Stimulated activated CD4-positive, alpha-beta T cell treated with anti-CD3 and anti-CD28 coated beads, Interleukin-12 subunit alpha, Interleukin-12 subunit beta, amount 100 ng/mL, for 4 hours (primary cell): Measurements from ENCODE around the gene TAS2R16.

Experiments used
- DNase-seq: peaks from one replicate; pipeline ENCODE4 v3.0.0-alpha.2; 2020

The TAS2R16 gene, protein sequence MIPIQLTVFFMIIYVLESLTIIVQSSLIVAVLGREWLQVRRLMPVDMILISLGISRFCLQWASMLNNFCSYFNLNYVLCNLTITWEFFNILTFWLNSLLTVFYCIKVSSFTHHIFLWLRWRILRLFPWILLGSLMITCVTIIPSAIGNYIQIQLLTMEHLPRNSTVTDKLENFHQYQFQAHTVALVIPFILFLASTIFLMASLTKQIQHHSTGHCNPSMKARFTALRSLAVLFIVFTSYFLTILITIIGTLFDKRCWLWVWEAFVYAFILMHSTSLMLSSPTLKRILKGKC

DNA sequence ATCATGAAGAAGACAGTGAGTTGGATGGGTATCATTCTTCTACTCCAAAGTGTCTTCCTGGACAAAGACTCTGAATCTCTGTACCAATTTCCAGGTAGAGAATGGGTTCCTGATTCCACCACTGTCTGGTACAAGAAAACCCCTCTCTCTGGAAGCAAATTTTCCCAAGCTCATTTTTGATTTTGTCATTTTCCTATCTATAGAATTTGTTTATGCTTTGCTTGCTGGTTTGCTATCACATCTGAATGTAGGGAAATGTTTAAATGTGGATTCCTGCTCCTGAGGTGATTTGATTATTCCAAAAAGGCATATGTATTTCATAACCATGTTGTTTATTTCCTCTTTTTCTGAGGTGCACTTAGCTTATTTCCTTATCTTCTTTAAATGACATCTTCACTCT is at the start of gene TAS2R16:
Gene TAS2R16, minus strand, starts transcription at position 101 of the 400 bp plus-strand sequence. Its CDS starts 66 bp downstream, at position 35.
- DNase-seq = no peak

DNA sequence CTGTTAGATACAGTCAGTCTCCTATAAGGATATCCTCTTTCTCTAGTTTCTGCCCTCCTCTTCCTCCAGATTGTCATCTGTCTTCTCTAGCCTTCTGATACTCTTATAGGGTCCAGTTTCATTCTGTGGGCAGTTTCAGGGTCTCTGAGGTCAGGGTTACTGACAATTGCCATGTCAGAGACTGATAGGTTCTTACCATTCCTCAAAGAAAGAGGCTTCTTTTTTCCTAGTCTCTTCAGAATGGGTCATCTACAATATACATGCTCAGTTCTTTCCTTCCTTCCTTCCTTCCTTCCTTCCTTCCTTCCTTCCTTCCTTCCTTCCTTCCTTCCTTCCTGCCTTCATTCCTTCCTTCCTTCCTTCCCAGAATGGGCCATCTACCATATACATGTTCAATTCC is 48.1 kb upstream of the TAS2R16 start:
- DNase-seq = no peak

DNA sequence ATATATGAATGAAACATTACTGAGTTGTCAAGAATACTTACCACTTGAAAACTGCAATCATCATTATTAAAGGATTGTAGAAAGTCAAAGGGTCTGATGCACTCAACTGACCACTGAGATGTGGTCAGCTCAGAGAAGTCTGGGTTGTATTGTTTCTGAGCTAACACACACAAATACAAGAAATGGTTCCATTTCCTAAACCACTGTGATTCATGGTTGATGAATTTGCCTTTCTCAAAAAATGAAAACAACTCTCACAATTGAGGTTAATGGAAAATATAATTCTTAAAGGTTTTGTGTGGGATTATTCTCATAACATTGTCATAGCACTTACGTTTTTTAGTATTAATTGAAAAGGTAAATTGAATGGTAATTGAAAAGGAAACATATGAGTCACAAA is 45.6 kb upstream of the TAS2R16 start:
- DNase-seq = no peak

DNA sequence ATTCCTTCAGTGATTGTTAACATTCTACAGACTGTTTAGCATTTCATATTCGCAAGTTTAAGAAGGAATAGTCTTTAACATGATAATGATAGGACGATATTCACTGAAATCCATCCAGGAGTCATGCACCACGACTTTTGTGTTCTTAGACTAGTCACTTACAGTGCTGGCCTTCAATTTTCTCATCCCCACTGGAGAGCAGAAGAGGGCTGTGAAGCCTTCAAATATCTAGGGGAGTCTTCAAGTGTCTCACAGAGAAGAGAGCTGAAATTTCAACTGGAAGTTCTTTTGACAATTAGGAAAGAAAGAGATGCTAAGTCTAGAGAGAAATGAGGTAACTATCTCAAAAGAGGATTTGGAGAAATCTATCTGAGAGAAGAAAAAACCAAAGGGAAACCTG is 43.8 kb upstream of the TAS2R16 start:
- DNase-seq = no peak

DNA sequence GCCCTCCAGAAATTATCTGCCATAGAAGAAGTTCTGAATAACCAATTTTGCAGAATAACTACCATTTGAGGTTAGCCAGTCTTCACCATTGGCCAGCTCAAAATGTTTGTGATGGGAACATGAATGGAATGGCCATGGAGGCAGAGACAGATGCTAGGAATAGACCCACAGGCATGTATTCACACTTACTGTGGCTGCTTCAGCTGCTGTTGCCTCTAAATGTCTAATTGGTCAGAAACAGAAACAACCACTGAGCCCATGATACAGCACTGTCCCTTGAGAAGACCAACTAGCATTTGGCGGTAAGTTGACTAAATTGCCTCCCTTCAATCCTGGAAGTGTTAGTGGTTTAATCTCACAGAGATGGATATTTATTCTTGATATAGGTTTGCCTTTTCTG is 38.6 kb upstream of the TAS2R16 start:
- DNase-seq = no peak

DNA sequence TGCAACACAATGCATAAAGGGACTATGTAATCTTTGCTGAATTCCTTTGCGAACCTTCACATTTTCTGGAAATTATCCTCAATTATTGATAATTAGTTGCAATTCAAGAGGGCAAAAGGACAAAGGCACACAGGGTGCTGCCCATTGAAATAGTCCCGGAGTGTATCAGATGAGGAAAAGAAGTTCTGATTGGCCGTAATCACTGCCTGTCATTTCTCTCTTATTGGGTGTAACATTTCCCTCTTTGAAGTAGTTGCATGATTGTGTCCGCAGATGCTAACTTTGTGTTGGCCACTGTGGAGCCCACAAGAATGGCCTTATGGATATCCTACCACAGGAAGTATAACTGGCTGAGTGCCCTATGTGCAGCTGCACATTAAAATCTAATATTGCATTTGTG is 35.1 kb upstream of the TAS2R16 start:
- DNase-seq = no peak

DNA sequence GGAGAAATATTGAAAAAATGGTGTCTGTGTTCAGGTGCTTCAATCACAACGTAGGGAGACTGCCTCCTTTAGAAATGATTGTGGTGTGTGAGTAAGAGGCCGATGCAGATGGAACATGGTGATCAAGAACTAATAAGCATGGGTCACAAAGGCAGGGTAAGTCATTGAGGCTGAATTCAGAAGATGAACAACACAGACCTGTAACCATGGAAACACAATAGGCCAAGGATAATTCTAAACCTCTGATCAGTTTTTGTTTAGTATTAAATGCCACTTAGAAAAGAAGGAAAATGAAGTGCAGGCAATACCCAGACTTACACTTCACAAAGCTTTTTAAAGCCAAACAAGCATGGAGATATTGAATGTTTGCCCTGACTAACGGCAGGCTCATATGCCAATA is 32.8 kb upstream of the TAS2R16 start:
- no peak for DNase-seq

DNA sequence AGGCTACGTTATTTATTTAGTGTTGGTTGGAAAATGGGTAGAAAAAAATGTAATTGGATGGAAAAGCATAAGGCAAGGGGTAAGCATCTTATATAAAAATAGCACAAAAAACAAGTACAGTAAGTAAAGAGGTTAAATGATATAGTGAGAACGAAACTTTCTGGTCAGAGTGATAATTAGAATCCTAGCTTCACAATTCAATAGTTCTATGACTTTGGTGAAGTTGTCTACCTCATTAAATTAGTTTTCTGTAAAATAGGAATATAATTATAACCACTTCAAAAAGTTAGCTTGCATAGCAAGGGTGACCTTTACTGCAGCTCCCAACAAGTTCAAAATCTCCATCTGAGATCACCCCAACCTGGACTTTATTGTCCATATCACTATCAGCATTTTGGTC is 30.8 kb upstream of the TAS2R16 start:
- DNase-seq = no peak

DNA sequence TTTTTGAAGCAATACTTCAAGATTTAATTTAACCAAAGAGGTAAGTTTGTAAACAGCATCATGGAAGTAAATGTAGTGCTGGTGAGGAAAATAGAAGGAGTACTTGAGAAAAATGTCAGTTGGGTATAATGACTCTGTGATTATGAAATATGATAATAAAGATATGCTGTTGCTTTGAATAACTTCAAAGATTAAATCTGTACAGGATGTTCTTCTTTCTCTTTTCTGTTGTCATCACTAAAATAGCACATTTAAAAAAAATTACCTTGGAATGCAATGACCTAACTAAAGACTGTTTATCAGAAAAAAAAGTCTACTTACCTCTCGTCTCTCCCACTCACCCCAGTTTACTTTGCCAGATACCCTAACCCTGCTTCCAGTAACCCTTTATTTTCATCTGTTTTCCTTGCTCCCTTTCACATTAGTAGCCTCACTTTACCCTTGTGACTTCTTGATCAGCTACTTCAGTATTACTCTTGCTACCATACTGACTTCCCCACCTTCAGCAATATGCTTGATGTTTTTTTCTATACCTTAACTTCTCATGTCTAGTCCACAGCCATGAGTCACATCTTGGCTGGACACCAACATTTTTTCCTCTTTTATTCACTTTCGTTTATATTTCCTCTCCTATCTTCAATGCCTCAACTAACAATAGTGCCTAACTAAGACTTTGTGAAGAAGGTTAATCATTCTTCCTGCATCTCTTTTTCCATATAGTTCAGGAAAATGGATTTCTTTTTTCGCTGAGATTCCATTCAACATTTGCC is 29.7 kb upstream of the TAS2R16 start:
- no peak for DNase-seq

DNA sequence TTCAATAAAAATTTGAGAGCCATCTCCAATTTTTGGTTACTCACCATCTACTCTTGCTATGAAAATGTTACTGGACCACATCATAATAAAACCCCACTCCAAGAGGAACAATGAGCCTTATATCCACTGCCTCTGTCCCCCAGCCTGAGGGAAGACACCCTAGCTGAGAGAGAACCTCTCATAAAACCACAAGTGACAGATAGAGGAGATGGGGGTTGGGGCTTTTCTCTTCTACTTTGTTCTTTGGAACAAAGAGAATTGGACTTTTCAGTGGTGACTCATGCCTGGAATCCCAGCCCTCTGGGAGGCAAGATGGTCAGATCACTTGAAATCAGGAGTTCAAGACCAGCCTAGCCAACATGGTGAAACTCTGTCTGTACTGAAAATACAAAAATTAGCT is 27.6 kb upstream of the TAS2R16 start:
- DNase-seq = no peak

DNA sequence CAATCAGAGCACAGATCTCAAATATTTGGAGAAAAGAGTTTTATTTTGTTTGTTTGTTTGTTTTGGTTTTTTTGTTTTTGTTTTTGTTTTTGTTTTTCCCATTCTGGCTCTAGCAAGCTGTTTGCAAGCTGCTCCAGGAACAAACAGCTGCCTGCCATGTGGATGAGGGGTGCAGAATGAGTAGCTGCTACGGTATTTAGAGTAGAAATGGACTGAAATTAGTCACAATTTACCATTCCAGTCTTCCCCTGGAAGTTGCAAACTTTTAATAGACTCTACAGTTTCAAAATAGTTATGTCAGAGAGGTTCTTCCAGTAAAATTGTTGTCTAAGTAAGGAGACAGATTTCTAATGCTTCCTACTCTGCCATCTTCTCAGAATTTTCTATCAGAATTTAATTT is 27.1 kb upstream of the TAS2R16 start:
- no peak for DNase-seq

DNA sequence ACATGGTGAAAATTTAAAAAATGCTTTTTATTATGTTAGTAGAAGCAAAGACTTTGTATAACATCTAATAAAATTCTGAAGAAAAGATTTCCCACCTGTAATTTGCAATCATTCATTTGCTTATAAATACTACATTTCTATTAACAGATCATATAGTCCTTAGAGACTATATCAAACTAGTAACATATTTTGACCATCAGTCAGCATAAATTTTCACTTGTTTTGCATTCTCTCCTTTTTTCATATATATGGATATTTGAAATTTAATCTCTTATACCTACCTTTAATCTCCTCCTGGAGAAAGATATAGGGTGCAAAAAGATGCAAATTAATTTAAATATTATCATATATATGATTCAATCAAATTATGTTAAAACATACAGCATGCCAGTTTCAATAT is 16.9 kb upstream of the TAS2R16 start:
- no peak for DNase-seq

DNA sequence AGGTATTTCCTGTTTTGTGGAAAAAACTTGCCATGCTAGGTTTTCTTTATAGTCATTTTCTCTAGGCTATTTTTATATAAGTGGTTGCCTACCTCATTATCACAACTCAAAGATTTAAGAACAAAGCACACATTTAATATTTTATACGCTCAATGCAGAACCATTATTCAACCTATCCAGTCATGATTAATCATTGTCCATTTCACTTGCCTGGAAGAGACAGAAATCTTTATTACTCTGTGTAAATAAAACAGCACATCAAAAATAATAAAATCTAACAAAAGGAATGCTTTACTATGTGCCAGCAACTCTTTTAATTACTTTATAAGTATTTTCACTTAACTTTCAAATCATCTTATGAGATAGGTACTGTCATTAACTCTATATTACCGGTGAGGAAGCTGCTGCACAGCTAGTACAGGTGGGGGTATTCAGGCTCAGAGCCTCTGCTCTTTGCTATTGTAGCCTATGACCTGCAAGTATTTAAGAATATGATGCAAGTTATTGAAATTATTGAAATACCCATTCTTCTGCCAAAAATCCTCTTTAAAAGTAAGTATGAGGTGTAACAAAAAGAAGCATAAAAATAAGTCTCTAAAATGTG is 16.4 kb upstream of the TAS2R16 start:
- no peak for DNase-seq

DNA sequence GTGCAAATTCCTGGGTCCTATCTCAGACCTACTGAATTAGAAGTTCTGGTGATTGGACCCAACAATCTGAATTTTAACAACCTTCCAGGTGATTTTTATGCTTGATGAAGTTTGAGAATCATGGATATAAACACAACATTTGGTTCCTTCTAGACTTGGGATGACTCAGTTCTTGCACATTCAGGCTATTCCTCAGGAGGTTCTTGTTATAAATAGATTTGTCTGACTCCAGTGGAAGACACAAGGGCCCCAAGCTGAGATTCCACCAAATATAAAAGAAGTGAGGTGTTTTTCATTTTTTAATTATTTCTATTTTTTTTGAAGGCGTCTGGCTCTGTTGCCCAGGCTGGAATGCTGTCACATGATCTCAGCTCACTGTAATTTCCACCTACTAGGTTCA is 9.4 kb upstream of the TAS2R16 start:
- no peak for DNase-seq

DNA sequence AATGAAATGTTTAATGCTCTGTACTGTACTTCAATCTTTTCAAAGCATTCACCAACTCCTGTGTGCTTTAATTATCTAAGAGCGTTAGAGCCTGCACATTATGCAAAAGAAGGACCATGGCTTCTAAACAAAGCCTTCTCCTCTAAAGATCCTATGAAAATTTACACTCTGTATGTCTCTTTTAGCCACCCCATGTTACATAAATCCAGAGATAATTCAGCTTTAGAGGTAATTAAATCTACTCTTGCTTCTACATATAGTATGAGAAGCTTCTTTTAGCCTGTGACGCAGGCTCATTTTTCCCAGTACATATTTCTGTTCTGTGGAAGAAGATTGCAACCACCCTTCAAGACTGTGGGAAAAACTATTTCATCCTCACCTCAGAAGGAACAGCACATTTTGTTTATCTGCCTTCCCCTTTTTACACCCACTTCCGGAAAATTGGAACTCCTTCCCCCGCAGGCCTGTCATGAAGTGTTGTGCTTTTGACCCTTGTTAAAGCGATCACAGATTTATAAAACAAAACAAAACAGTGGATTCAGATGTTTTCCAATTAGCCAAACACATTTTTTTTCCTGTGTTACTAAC is 8.1 kb upstream of the TAS2R16 start:
- DNase-seq = no peak

DNA sequence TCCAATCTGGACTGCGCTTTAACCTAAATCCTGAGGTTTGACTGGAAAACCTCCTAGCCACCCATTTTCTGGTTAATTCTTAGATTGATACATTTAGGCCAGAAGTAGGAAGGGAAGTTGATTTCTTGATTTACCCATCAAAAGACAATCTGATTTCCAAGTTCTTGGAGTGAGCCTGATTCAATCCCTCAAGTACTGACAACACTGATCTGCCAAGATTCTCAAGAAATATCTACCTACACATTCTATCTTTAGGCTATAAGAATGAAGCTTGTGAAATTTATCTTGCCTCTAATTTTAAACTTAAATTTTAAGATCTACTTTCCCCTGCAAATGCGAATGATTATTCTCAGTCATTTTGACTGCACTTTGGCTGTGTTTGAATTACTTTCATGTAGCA is 5.9 kb downstream of the TAS2R16 start:
- DNase-seq = no peak

DNA sequence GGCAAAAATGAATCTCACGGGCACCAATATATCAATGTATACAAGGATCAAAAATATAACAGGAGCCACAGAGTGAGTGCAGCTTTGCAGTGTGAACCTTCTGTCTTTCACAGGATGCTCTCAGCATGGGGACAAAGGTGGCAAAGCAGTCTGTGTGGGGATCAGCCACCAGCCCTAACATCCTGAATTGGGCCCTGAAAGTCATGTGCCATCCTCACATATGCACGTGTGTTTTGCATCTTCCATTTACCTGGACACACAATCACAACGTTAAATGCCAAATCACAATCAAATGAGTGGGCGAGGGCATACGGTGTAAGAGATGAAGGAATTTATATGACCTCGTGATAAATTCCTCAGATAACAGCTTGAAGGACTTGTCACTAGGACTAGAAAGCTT is 6.5 kb downstream of the TAS2R16 start:
- DNase-seq = no peak

DNA sequence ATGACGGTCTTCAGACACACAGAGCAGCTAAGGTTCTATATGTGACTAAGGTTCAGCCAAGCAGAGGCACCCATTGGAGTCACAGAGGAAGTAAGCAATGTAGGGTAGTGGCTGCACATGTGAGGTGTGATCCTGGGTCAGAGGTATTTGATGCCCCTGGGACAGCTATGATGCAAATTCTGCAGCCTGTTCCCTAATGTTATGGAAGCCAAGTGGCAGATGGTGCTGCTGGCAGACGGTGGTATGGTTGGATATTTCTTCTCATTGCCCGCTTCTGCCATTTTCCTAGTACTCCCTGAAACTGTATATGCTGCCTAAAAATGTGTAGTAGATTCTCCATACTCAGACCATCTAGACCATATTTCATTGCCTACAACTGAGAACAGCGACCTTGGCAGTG is 7.2 kb downstream of the TAS2R16 start:
- no peak for DNase-seq

DNA sequence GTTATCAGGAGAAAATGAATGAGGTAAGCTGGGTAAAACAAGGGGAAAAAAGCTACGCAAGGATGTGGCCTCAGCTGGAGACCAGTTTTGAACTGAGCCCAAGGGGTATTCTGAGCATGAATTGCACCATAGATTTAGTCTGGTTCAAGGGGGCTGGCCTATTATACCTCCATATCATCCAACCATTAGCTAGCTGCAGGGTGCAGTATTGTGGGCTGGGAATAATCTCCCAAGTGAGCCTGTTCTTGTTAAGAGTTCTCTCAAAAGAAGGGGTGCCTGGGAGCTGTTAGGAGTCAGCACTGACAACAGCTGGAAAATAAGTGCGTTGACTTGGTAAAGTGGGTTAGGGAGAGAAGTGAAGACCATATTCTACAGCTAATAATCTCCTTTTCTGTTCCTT is 8.0 kb downstream of the TAS2R16 start:
- no peak for DNase-seq

DNA sequence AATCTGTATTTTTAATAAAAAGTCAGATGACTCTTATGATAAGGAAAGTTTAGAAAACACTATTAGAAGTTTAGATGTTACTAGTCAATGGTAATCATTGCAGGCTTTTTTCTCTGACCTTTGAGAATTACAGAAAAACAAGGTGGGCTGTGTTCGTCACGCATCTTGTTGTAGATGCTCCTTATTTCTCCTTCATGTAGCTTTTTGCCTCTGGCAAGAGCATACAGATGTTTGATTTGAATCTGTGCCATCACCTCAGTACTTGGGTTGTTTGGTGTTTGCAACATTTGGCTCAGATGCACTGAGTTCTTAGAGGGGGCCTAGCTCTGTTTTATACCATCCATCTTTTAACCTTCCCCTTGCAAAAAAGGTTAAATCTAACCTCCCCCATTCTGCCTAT is 11.5 kb downstream of the TAS2R16 start:
- DNase-seq = no peak

DNA sequence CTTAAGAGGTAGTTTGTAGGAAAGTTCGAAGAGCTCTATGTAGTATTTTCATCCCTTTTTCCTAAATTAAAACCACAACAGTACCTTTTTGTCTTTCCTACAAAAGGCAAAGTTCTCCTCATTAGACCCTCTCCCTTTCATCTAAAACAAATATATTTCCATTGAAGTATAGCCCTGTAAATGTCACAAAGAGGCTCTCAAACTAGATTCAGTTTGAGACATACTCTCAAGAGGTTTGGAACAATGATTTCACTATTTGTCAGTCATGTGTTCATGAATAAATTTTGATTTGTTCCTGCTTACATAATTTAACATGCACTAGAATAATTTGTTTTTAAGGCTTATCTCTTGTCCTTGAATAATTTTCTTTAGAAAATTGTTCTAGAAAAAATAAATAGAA is 12.2 kb downstream of the TAS2R16 start:
- DNase-seq = no peak

DNA sequence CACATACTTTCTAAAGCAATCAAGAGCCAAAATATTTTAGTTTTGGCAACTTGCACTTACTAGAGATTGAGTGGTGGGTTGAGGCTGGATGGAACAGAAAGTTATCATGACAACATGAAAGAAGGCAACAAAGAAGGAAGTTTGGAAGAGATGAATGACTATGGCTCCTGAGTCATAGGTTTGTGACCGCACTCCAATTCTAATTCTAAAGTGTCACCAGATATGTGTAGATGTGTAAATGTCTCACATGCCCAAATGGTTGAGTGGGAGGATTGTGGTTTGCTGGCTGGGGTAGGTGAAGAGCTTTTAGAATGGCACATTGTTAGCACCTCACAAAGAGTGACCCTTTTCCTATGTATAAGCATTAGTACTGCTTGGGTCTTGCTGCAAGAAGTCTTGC is 20.2 kb downstream of the TAS2R16 start:
- DNase-seq = no peak

DNA sequence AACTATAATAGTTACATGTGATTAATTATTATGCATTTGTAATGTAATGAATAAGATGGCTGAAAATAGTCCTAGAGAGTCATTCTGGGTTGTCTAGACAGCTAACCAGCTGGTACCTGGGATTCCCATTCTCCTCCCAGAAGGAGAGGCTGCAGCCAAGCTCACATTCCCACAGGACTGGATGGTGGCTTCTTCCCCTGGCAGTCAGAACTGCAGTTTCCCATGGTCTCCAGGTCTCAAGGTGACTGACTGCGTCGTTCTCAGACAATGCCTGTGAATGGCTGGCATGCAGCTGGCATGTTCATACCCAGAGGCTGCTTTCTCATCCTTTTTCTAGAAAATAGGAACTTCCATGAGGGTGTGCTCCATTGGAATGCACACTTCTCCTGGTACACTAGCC is 21.3 kb downstream of the TAS2R16 start:
- no peak for DNase-seq

DNA sequence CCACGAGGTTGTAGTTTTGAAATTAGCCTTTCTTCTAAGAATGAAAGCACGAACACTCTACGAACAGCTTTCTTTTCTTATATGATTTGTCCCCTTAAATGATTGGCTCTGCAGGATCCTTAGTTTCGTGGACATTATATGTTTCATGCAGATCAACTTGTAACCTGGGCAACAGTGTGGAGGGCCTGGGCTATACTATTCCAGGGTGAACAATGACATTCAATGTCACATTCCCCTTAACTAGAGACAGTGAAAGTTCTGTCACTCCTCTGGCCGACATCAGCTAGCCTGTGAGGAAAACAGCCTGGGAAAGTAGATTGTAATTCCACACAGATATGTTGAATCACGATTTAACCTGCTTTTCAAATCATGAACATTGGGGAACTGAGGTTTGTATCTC is 23.4 kb downstream of the TAS2R16 start:
- no peak for DNase-seq
